Prostate gland (tissue), 2 donors: ENCODE data around the gene B4GALT5. TPM values are rescaled to one million over a fixed set of nuclear protein-coding genes. Genes with fewer than 3 reads are reported as not detected.
A peak's percentile ranks its signal among the peaks of the same experiment; 100 is the strongest.

Experiments
- DNase-seq: peaks from one replicate; pipeline ENCODE4 v3.0.0-alpha.2; 2019; ENCODE audit warnings: low spot score
- H3K27ac ChIP-seq, 2 donors: fragments of 200-600 bp; sonication (generic); 2 replicates each; pipeline ENCODE4 v1.5.1; 2017 to 2019
- H3K27me3 ChIP-seq: fragments of 200-600 bp; sonication (generic); replicated peaks from 2 replicates; pipeline ENCODE4 v1.5.1; 2019; ENCODE audit not compliant: insufficient read depth
- H3K36me3 ChIP-seq, 2 donors: fragments of 200-600 bp; sonication (generic); 1 replicate in 1 of 2; 2 replicates in 1 of 2; pipeline versions ENCODE4 v1.5.1 to v1.8.1; 2017 to 2019
- H3K4me1 ChIP-seq: fragments of 200-600 bp; sonication (generic); replicated peaks from 2 replicates; pipeline ENCODE4 v1.5.1; 2019
- H3K4me3 ChIP-seq, 2 donors: fragments of 200-600 bp; sonication (generic); 2 replicates each; pipeline ENCODE4 v1.5.1; 2017 to 2019
- H3K9me3 ChIP-seq: fragments of 200-600 bp; sonication (generic); 2 replicates; pipeline ENCODE4 v1.5.1; 2017
- POLR2A ChIP-seq: fragments of 450-650 bp; IDR thresholded peaks from one replicate; pipeline ENCODE4 v1.6.1; 2016; ENCODE audit warnings: antibody characterized with exemption, mild to moderate bottlenecking
- POLR2AphosphoS5 ChIP-seq: sonication (generic); formaldehyde crosslinking; IDR thresholded peaks from one replicate; pipeline ENCODE4 v1.6.1; 2017; ENCODE audit warnings: antibody characterized with exemption
- WGBS: methylation state at CpG from one replicate; pipeline ENCODE4 v1.1.5; 2018; 5-methylcytosine and 5-hydroxymethylcytosine counted together
- intact Hi-C: fragments of 100-400 bp; cut with DNase I; formaldehyde crosslinking; loops from one replicate; pipeline ENCODE4 v1.14.2; 2022
- total RNA-seq, 2 donors: library from RNA; depleted of rRNA; stranded (reverse); fragments of >200 nt; gene quantifications; one replicate each; pipeline ENCODE4 v1.1.0, GENCODE V29; 2016
- TF ChIP-seq, protein P1 (sequence below), 4 experiments: fragments of 200-600 bp in 2 of 4; fragments of 450-650 bp in 2 of 4; sonication (generic) in 2 of 4; IDR thresholded peaks; 1 replicate in 3 of 4; 2 replicates in 1 of 4; pipeline ENCODE4 v1.5.1; 2016 to 2019; ENCODE audit warnings: antibody characterized with exemption in 4 of 4, mild to moderate bottlenecking in 2 of 4, moderate library complexity in 2 of 4

B4GALT5 gene
- total RNA-seq, 2 donors from 2014 or later: 17.8 to 53.7 TPM

DNA sequence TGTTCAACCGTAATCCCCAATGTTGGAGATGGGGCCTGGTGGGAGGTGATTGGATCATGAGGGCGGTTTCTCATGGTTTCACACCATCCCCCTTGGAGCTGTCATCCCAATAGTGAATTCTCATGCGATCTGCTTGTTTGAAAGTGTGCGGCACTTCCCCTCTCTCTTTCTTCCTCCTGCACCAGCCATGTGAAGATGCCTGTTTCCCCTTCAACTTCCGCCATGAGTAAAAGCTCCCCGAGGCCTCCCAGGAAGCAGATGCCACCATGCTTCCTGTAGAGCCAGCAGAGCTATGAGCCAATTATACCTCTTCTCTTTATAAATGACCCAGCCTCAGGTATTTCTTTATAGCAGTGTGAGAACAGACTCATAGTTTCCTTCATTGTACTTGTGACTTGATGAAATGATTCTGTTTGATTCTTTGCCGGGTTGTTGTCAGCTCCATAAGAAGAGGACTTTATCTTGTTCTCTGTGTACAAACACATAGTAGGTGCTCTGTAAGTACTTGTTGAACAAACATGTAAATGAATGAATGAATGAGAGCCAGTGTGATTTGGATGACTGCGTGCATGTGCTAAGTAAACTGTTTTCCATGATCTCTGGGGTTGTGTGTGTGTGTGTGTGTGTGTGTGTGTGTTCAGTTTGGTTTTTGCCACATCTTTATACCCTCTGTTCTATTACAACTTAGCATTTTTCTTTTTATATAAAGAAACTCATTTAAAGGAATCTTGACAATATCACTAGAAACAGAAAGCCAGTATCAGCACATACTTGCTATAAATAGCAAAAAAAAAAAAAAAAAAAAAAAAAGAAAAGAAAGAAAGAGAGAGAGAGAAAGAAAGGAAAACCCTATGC is 123.3 kb downstream of the B4GALT5 start:
- H3K4me3 ChIP-seq: no peak overlapping the region
- intact Hi-C loops: loop anchor here (5.0 kb wide), 1 partner anchor 33 kb away; no protein-coding TSS in a partner anchor
- no peak overlapping the region for H3K27ac ChIP-seq
- WGBS: 91% methylated on average over 8 of the region's 8 CpGs
- TF ChIP-seq POLR2A (no peak), POLR2AphosphoS5 (no peak)
- TF ChIP-seq, protein P1, sequence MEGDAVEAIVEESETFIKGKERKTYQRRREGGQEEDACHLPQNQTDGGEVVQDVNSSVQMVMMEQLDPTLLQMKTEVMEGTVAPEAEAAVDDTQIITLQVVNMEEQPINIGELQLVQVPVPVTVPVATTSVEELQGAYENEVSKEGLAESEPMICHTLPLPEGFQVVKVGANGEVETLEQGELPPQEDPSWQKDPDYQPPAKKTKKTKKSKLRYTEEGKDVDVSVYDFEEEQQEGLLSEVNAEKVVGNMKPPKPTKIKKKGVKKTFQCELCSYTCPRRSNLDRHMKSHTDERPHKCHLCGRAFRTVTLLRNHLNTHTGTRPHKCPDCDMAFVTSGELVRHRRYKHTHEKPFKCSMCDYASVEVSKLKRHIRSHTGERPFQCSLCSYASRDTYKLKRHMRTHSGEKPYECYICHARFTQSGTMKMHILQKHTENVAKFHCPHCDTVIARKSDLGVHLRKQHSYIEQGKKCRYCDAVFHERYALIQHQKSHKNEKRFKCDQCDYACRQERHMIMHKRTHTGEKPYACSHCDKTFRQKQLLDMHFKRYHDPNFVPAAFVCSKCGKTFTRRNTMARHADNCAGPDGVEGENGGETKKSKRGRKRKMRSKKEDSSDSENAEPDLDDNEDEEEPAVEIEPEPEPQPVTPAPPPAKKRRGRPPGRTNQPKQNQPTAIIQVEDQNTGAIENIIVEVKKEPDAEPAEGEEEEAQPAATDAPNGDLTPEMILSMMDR (IDR thresholded peaks at IDR 0.05): no peak
- DNase-seq: no peak
- no peaks in the 10 kb centered on the region for H3K4me1 ChIP-seq
- H3K9me3 ChIP-seq: no peaks in the 10 kb centered on the region
- no peaks in the 10 kb centered on the region for H3K36me3 ChIP-seq
- H3K27me3 ChIP-seq: no peaks in the 10 kb centered on the region

DNA sequence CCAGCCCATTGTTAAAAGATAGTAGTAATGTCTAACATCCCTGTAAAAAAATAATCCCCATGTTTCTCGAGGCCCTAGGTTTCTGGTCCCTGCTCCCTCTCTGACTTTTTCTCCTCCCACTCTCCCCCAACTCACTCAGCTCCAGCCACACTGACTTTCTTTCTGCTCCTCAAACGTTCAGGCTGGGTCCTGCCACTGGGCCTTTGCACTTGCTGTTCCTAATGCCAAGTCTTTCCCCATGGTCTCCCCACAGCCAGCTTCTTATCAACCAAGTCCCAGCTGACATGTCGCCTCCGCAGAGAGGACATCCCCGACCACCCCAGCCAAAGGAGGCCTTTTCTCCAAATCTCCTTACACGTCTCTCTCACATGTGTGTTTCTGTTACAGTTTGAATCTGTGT is 123.9 kb downstream of the B4GALT5 start:
- intact Hi-C loops: loop anchor here (5.0 to 10.0 kb wide), 2 partner anchors 32 to 205 kb away; no protein-coding TSS in a partner anchor
- Histone ChIP-seq H3K27me3 (no peaks in the 10 kb centered on the region), H3K4me3 (no peak overlapping the region), H3K9me3 (no peaks in the 10 kb centered on the region), H3K27ac (no peak overlapping the region), H3K36me3 (no peaks in the 10 kb centered on the region), H3K4me1 (no peaks in the 10 kb centered on the region)
- TF ChIP-seq POLR2AphosphoS5 (no peak), POLR2A (no peak)
- TF ChIP-seq, protein P1 (IDR thresholded peaks at IDR 0.05): no peak
- WGBS: 89% methylated on average over 6 of the region's 6 CpGs
- no peak for DNase-seq

DNA sequence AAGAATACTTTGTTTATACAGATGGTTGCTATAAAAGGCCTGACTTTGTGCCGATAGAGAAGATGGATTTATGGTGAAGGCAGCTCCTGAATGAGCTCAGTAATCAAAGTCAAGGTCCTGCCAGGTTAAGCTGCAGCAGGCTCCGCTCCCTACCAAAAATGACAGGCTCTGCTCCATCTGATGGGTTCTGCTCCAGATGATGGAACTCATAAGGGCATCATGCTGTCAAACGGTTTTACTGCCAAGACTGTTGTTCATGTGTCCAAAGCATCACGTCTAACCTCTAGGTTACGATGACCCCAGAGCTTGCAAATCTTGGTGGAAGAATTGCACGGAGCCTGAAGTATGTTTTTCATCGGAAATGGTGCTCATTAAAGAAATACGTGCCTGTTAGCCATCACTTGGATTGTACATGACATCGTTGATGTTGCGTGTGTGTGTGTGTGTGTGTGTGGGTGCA is 126.5 kb downstream of the B4GALT5 start:
- WGBS: 26% methylated on average over 10 of the region's 10 CpGs
- no peaks in the 10 kb centered on the region for H3K36me3 ChIP-seq
- H3K9me3 ChIP-seq: no peaks in the 10 kb centered on the region
- no peak overlapping the region for H3K27ac ChIP-seq
- H3K27me3 ChIP-seq: no peaks in the 10 kb centered on the region
- no peak for TF ChIP-seq POLR2AphosphoS5
- no peak for TF ChIP-seq POLR2A
- TF ChIP-seq, protein P1 (IDR thresholded peaks at IDR 0.05): no peak
- DNase-seq: no peak
- no peak overlapping the region for H3K4me3 ChIP-seq
- intact Hi-C loops: loop anchor here (10.0 kb wide), 1 partner anchor 202 kb away; no protein-coding TSS in a partner anchor
- H3K4me1 ChIP-seq: no peaks in the 10 kb centered on the region

DNA sequence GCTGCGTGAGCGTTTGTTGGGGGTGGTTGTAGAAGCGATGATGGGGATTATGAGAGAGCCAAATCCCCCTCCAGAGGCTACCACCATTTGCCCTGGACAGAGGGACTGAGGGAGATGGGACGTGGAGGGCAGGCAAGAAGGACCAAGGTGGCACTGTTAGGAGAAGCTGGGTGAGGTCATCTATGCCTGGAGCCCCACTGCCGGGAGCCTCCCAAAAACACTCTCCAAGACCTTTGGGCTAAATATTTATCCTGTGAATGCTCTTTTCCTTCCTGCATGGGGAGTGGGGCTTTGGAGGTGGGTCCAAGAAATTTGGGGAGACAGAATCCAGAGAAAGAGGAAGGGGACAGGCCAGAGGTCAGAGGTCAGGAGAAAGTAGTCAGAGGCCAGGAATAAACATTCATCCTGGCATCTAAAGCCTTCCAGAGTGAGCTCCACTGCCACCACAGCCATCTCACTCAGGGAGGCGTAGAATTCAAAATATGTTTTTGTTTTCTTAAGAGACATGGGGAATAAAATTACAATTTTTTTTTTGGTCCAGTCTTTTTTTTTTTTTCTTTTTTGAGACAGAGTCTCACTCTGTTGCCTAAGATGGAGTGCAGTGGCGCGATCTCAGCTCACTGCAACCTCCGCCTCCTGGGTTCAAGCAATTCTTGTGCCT is 128.0 kb downstream of the B4GALT5 start:
- Histone ChIP-seq H3K27me3 (no peaks in the 10 kb centered on the region), H3K4me1 (no peaks in the 10 kb centered on the region), H3K9me3 (no peaks in the 10 kb centered on the region), H3K4me3 (no peak overlapping the region), H3K27ac (peak overlapping the region in 1 of 2 donors; percentile 24), H3K36me3 (no peaks in the 10 kb centered on the region)
- intact Hi-C loops: loop anchor here (10.0 kb wide), 1 partner anchor 201 kb away; no protein-coding TSS in a partner anchor
- DNase-seq: no peak
- 93% methylated on average over 9 of the region's 9 CpGs for WGBS
- TF ChIP-seq POLR2AphosphoS5 (no peak), POLR2A (no peak)
- TF ChIP-seq, protein P1 (IDR thresholded peaks at IDR 0.05): no peak
